ENCODE measurements around the gene ABHD12B. TPM values are rescaled to one million over a fixed set of nuclear protein-coding genes. Genes with fewer than 3 reads are reported as not detected.

ABHD12B gene
- total RNA-seq, 2 donors from 2014 or later = 0.80 to 55.0 TPM

DNA sequence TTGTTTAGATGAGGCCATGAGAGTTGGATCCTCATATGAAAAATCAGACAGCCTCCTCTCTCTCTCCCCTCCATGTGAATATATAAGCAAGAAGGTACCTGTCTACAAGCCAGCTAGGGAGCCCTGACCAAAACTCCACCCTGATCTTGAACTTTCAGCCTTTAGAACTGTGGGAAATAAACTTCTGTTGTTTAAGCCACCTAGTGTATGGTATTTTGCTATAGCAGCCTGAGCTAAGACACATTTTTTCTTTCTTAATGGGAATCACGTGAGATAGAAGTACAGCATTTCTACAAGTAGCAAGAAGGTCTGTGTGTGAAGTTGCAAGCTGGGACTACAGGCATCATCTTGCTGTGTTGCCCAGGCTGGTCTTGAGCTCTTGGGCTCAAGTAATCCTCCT is 16.3 kb upstream of the ABHD12B start:
- Mint-ChIP-seq H3K9me3 (no peaks in the 10 kb centered on the region), H3K36me3 (ENCODE audit: low read depth) (no peaks in the 10 kb centered on the region), H3K4me3 (no peak overlapping the region), H3K4me1 (peaks cover 7% of the 10 kb centered on the region), H3K27me3 (ENCODE audit: insufficient read depth) (peaks cover 46% of the 10 kb centered on the region), H3K27ac (no peak overlapping the region)
- Histone ChIP-seq H3K4me1 (ENCODE audit: control insufficient read depth, insufficient read depth, low read length) (no peaks in the 10 kb centered on the region), H3K27ac (ENCODE audit: low read depth, low read length) (no peak overlapping the region), H3K9ac (ENCODE audit: extremely low read depth, low read length, poor library complexity, severe bottlenecking) (no peak overlapping the region), H3K27me3 (ENCODE audit: control insufficient read depth, insufficient read depth, low read length, poor library complexity, severe bottlenecking) (peaks cover 21% of the 10 kb centered on the region), H3K36me3 (ENCODE audit: control insufficient read depth, insufficient read depth, low read length) (no peaks in the 10 kb centered on the region), H3K4me3 (ENCODE audit: low read length) (no peak overlapping the region), H3K9me3 (ENCODE audit: control insufficient read depth, low read length) (no peaks in the 10 kb centered on the region)
- 81 to 100% methylated on average over 1 of the region's 1 CpG for WGBS, 2 experiments (ENCODE audit: insufficient coverage in 1 of 2, insufficient read length in 1 of 2)
- peak; percentile 42 for TF ChIP-seq CTCF (conservative IDR thresholded peaks at IDR 0.05)
- no peak for DNase-seq

GRCh38 chr14:50856660-50857059 is 15.2 kb upstream of the ABHD12B start:
- Mint-ChIP-seq H3K36me3 (ENCODE audit: low read depth) (no peaks in the 10 kb centered on the region), H3K27me3 (ENCODE audit: insufficient read depth) (peaks cover 50% of the 10 kb centered on the region), H3K4me1 (peaks cover 7% of the 10 kb centered on the region), H3K4me3 (no peak overlapping the region), H3K9me3 (no peaks in the 10 kb centered on the region), H3K27ac (no peak overlapping the region)
- Histone ChIP-seq H3K27ac (ENCODE audit: low read depth, low read length) (no peak overlapping the region), H3K4me3 (ENCODE audit: low read length) (no peak overlapping the region), H3K9ac (ENCODE audit: extremely low read depth, low read length, poor library complexity, severe bottlenecking) (no peak overlapping the region), H3K36me3 (ENCODE audit: control insufficient read depth, insufficient read depth, low read length) (no peaks in the 10 kb centered on the region), H3K27me3 (ENCODE audit: control insufficient read depth, insufficient read depth, low read length, poor library complexity, severe bottlenecking) (peaks cover 29% of the 10 kb centered on the region), H3K4me1 (ENCODE audit: control insufficient read depth, insufficient read depth, low read length) (no peaks in the 10 kb centered on the region), H3K9me3 (ENCODE audit: control insufficient read depth, low read length) (no peaks in the 10 kb centered on the region)
- TF ChIP-seq CTCF (conservative IDR thresholded peaks at IDR 0.05) = no peak
- WGBS, 2 experiments (ENCODE audit: insufficient coverage in 1 of 2, insufficient read length in 1 of 2) = 83% methylated on average over 4 to 5 of the region's 5 CpGs
- no peak for DNase-seq

DNA sequence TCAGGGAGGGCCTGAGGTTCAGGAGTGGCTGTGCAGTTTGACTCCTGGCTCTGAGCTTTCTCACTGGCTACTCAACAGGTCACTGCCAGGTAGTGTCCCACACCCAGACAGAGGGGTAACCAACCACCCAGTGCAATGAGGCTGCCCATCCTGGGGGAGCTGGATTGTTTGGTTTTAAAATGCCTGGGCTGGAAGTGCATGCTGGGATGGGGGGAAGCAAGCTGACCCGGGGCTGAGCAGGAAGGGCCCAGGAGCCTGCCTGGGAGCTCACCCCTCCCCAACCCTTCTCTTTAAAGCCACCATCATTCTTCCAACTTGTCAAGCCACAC is 12.6 kb upstream of the ABHD12B start:
- H3K4me1 Mint-ChIP-seq = peaks cover 12% of the 10 kb centered on the region
- no peak overlapping the region for H3K27ac Mint-ChIP-seq
- no peak overlapping the region for H3K9ac ChIP-seq (ENCODE audit: extremely low read depth, low read length, poor library complexity, severe bottlenecking)
- no peak overlapping the region for H3K4me3 ChIP-seq (ENCODE audit: low read length)
- H3K9me3 Mint-ChIP-seq = no peaks in the 10 kb centered on the region
- peaks cover 41% of the 10 kb centered on the region for H3K27me3 Mint-ChIP-seq (ENCODE audit: insufficient read depth)
- TF ChIP-seq CTCF (conservative IDR thresholded peaks at IDR 0.05) = no peak
- peak overlapping the region; percentile 78 for H3K27ac ChIP-seq (ENCODE audit: low read depth, low read length)
- no peaks in the 10 kb centered on the region for H3K9me3 ChIP-seq (ENCODE audit: control insufficient read depth, low read length)
- DNase-seq = no peak
- no peaks in the 10 kb centered on the region for H3K4me1 ChIP-seq (ENCODE audit: control insufficient read depth, insufficient read depth, low read length)
- WGBS, 2 experiments (ENCODE audit: insufficient coverage in 1 of 2, insufficient read length in 1 of 2) = 89% methylated on average over 1 of the region's 1 CpG; no CpG with 5 or more reads in 1 of the 2 experiments
- no peaks in the 10 kb centered on the region for H3K36me3 ChIP-seq (ENCODE audit: control insufficient read depth, insufficient read depth, low read length)
- H3K27me3 ChIP-seq (ENCODE audit: control insufficient read depth, insufficient read depth, low read length, poor library complexity, severe bottlenecking) = peaks cover 45% of the 10 kb centered on the region
- H3K36me3 Mint-ChIP-seq (ENCODE audit: low read depth) = no peaks in the 10 kb centered on the region
- H3K4me3 Mint-ChIP-seq = no peak overlapping the region

Measured in endodermal cell (in vitro differentiated cells).